Esophagus (tissue), 2 donors: Measurements from ENCODE around the gene ANKRD6. TPM values are rescaled to one million over a fixed set of nuclear protein-coding genes. Genes with fewer than 3 reads are reported as not detected.

Experiments
- H3K27ac ChIP-seq, 2 donors: one replicate each; pipeline ENCODE4 v1.5.1; 2013; ENCODE audit warnings: low read depth in 2 of 2, mild to moderate bottlenecking in 2 of 2, inconsistent platforms in 1 of 2, low read length in 1 of 2, moderate library complexity in 1 of 2
- H3K27me3 ChIP-seq, 2 donors: one replicate each; pipeline ENCODE4 v1.6.1; 2013; ENCODE audit warnings: low read length in 2 of 2, control low read depth in 1 of 2, mild to moderate bottlenecking in 1 of 2; ENCODE audit not compliant: insufficient read depth in 2 of 2, control insufficient read depth in 1 of 2
- H3K36me3 ChIP-seq, 2 donors: one replicate each; pipeline ENCODE4 v1.6.1; 2013; ENCODE audit warnings: low read length in 1 of 2; ENCODE audit not compliant: control insufficient read depth in 2 of 2, insufficient read depth in 2 of 2
- H3K4me1 ChIP-seq, 2 donors: one replicate each; pipeline ENCODE4 v1.6.1; 2013; ENCODE audit warnings: low read length in 1 of 2; ENCODE audit not compliant: control insufficient read depth in 2 of 2, insufficient read depth in 2 of 2
- H3K4me3 ChIP-seq, 2 donors: one replicate each; pipeline ENCODE4 v1.5.1; 2013; ENCODE audit warnings: low read length in 2 of 2, mild to moderate bottlenecking in 2 of 2, low read depth in 1 of 2, moderate library complexity in 1 of 2
- H3K9me3 ChIP-seq, 2 donors: one replicate each; pipeline ENCODE4 v1.6.1; 2013; ENCODE audit warnings: mild to moderate bottlenecking in 2 of 2, low read depth in 1 of 2, low read length in 1 of 2, moderate library complexity in 1 of 2; ENCODE audit not compliant: control insufficient read depth in 2 of 2, insufficient read depth in 1 of 2
- WGBS, 2 donors: extraction: QIAGEN DNeasy Blood & Tissue Kit; methylation state at CpG; one replicate each; pipeline ENCODE4 v1.1.7; 2013; 5-methylcytosine and 5-hydroxymethylcytosine counted together
- polyA plus RNA-seq, 2 donors: library from polyadenylated mRNA; stranded (reverse); fragments of 200-250 nt; gene quantifications; one replicate each; pipeline ENCODE4 v1.2.3, GENCODE V29; 2013
- donor health status: healthy with polysubstance abuse.
- donor health status: Bipolar disorder and iron deficiency.

The ANKRD6 gene
- polyA plus RNA-seq, 2 donors, result 2.9 to 5.8 TPM

- H3K9me3 ChIP-seq, result no peaks in the 10 kb centered on the region
- no peak overlapping the region for H3K27ac ChIP-seq
- no peaks in the 10 kb centered on the region for H3K27me3 ChIP-seq
- no peaks in the 10 kb centered on the region for H3K4me1 ChIP-seq
- 80 to 84% methylated on average over 6 of the region's 6 CpGs for WGBS, 2 donors
- peaks cover 29 to 30% of the 10 kb centered on the region in 2 donors for H3K36me3 ChIP-seq
- H3K4me3 ChIP-seq, result no peak overlapping the region
Observed at GRCh38 chr6:89679215-89680120, 246.5 kb downstream of the ANKRD6 start.

- Histone ChIP-seq H3K27me3 (no peaks in the 10 kb centered on the region), H3K9me3 (no peaks in the 10 kb centered on the region), H3K36me3 (peaks cover 26 to 29% of the 10 kb centered on the region in 2 donors), H3K4me3 (no peak overlapping the region), H3K27ac (no peak overlapping the region), H3K4me1 (no peaks in the 10 kb centered on the region)
- WGBS, 2 donors, result 92% methylated on average over 2 of the region's 2 CpGs
Observed at GRCh38 chr6:89680150-89680549, 247.2 kb downstream of the ANKRD6 start.

GRCh38 chr6:89680551-89680950 lies 247.6 kb downstream of the ANKRD6 start:
- Histone ChIP-seq H3K27ac (no peak overlapping the region), H3K9me3 (no peaks in the 10 kb centered on the region), H3K4me3 (no peak overlapping the region), H3K36me3 (peaks cover 22 to 28% of the 10 kb centered on the region in 2 donors), H3K4me1 (no peaks in the 10 kb centered on the region), H3K27me3 (no peaks in the 10 kb centered on the region)
- 87 to 91% methylated on average over 7 of the region's 7 CpGs for WGBS, 2 donors

- WGBS, 2 donors, result 91 to 92% methylated on average over 10 of the region's 10 CpGs
- Histone ChIP-seq H3K4me3 (no peak overlapping the region), H3K27me3 (no peaks in the 10 kb centered on the region), H3K36me3 (peaks cover 22 to 34% of the 10 kb centered on the region in 2 donors), H3K27ac (no peak overlapping the region), H3K9me3 (no peaks in the 10 kb centered on the region), H3K4me1 (no peaks in the 10 kb centered on the region)
Observed at GRCh38 chr6:89681983-89682564, 249.1 kb downstream of the ANKRD6 start.

- Histone ChIP-seq H3K27ac (no peak overlapping the region), H3K4me1 (no peaks in the 10 kb centered on the region), H3K36me3 (peaks cover 23 to 39% of the 10 kb centered on the region in 2 donors), H3K4me3 (no peak overlapping the region), H3K9me3 (no peaks in the 10 kb centered on the region), H3K27me3 (no peaks in the 10 kb centered on the region)
- WGBS, 2 donors, result 96 to 100% methylated on average over 1 of the region's 1 CpG
Observed at GRCh38 chr6:89682991-89683390, 250.0 kb downstream of the ANKRD6 start.

Other genes starting within 250 kb of the ANKRD6 start
- gene GABRR1, start 215.8 kb upstream of the ANKRD6 start, polyA plus RNA-seq, result under 1 TPM; 0.20 to 0.22 TPM
- gene GABRR2, start 117.9 kb upstream of the ANKRD6 start, polyA plus RNA-seq, result under 1 TPM; 0.08 to 0.12 TPM
- gene UBE2J1, start 80.4 kb upstream of the ANKRD6 start, polyA plus RNA-seq, result 10 to 100 TPM; 17.3 to 19.4 TPM
- gene RRAGD, start 20.9 kb upstream of the ANKRD6 start, polyA plus RNA-seq, result 10 to 100 TPM; 14.4 to 22.4 TPM
- gene LYRM2, start 205.6 kb downstream of the ANKRD6 start, polyA plus RNA-seq, result 10 to 100 TPM in 1 of 2 donors, 1 to 10 TPM in 1; 8.7 to 16.2 TPM